ENCODE measurements around the gene MXI1.
A peak's percentile ranks its signal among the peaks of the same experiment; 100 is the strongest.
"Not testable (repeated sequence)": the region's sequence is repeated elsewhere in the genome, so short reads cannot be mapped to it uniquely, and the experiment has no call there.

Gene MXI1

DNA sequence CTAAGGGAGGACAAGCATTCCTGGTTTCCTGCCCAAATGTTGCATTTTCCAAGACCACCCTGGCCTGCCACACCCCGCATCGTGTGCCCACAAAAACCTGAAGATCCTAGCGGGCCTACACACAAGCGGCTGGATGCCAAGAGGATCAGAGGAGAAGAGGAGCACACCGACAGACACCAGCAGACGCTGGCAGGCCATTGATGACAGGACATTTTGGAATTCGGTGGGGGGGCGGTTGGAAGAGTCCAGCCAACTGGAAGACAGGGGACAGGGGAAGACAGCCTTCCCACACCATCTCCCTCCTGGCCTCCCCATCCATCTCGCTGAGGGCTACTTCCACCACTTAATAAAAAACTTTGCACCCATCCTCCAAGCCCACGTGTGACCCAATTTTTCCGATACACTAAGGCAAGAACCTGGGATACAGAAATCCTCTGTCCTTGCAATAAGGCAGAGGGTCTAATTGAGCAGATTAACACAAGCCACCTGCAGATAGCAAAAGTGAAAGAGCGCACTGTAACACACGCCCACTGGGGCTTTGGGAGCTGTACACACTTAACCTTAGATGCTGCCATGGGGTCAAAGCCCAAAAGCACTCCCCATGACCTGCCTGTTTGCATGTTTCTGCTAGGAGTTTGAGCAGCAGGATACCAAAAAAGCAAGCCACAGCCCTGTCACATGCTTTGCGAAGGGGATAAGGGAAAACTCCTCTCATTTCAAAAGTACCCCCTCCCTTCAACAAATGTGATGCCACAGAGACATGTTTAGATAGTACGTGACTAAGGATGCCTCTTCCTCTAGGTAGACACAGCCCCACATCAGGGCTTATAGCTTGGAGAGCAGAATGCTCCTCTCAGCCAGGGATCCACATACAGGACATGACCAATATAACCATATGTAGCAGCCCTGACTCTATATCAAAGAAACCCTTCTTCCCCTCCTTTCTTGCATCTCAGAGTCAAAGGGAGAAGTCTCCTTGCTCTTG is 110.8 kb downstream of the MXI1 start:
- DNase-seq (ENCODE audit: low read depth, low spot score) = no peak

DNA sequence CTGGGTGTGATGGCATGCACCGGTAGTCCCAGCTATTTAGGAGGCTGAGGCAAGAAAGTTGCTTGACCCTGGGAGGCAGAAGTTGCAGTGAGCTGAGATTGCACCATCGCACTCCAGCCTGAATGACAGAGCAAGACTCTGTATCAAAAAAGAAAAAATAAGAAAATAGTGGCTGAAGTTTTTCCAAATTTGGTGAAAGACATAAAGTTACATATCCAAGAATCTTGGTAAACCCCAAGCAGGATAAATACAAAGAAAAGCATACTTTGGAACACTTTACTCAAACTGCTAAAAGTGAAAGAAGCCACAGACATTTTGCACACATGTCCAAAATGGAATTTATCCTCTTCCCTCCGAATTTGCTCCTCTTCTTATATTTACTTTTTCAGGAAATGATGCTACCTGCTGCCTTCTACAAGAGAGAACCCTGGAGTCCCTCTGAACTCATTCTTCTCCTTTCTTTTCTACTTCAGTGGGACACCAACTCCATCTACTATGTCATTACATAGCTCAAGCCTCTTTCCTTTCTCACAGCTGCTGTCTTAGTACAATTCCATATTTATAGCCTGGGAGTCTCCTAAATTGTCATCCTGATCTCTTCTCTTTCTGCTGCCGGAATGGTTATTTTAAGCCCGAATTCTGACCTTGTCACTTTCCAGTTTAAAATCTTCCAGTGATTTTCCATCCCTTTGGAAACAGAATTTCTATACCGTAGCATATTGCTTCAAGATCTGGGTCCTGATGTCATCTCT is 114.6 kb downstream of the MXI1 start:
- no peak for DNase-seq (ENCODE audit: low read depth, low spot score)

- DNase-seq (ENCODE audit: low read depth, low spot score) = no peak
Measured at GRCh38 chr10:110323503-110323902, 116.1 kb downstream of the MXI1 start.

GRCh38 chr10:110324201-110324804 is 116.9 kb downstream of the MXI1 start:
- no peak for DNase-seq (ENCODE audit: low read depth, low spot score)

DNA sequence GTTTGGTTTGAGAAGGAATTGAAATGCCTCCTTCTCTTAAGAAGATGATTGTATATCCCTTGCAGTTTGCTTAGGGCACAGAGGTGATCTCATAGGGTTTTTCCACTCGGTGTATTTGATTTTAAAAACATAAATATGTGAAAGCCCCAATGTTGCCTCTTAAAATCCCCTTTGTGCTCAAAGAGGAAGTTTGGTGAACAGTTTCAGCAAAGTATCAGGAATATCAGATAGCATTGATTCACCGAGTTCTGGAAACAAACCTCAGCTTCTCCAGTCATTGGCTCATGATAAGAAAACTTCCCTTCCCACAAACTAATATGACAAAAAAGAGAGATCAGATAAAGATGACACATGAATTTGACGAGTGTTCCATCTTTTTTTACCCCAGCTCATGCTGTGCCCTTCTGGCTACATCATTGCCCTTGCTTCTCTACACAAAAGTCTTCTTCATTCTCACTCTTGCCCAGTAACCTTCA is 117.4 kb downstream of the MXI1 start:
- DNase-seq (ENCODE audit: low read depth, low spot score) = no peak

DNA sequence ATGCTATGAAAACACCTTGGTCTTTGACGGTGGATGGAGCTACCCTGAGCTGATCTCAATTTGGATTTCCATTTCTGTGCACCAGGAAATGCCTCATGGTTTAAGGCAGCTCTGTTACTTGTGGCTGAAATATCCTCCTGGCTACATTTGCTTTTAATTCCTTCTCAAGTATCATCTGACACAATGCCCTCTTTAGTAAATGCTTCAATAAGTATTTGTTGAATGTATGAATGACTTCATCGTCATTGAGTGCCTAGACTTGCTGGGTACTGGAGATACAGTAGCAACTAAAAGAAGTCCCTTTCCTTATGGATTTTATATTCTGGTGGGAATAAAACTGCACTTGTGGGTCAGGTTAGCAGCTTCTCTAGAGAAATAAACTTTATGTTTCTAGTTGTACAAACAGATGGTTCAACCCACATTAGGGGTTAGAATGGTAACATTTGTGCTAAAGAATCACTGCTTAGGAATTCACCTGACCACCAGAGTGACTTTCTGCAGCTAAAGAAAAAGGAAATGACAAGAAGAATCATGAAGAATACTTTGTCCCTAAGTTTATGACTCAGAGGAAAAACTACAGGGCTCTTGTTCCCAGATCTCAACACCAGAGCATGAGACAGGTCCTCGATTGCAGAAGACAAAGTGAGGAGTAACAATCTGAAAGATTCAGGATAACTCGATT is 119.1 kb downstream of the MXI1 start:
- DNase-seq (ENCODE audit: low read depth, low spot score) = no peak

DNA sequence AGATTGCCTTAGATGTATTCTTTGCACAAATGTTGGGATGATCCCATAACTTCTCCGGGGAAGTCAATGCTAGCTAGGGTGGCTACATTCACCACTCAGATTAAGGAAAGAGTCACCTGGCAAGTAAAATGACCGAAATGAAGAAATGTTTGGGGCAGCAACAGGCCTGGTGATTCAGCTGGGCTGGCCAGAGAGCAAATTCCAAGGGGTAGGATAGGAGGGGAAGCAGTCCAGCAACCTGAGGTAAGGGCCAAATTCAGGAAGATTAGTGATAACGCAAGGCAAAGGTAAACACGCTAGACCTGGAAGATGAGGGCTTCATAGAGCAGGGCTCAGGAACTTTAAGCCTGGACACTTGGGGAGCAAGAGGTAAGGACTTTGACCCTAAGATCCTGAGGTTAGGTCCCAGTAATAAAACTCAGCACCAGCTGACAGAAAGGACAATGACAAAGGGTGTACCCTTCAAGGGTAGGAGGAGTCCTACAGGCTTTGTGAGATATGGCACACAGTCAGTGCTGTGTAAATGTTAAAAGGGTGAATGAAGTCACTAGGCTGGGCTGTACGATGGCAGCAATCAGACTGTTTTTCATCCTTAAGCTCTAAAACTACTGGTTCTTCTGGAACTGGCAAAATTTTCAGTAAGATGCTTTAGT is 120.0 kb downstream of the MXI1 start:
- no peak for DNase-seq (ENCODE audit: low read depth, low spot score)

DNA sequence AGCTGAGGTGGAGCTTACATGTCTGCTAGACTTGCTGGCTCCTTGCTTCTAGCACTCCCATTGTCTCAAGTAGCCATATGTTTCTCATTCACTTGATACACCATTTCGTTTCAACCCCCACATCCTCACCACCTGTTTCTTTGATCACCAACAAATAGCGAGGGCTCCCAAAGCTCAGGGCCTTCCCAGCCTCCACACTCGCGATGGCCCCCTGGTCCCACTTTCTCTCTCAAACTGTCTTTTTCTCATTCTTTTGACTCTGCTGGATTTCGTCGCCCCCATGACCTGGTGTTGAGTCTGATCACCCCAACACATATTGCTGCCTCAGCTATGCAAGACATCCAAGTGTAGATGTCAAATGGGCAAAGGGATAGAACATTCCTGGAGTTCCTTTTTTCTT is 123.3 kb downstream of the MXI1 start:
- no peak for DNase-seq (ENCODE audit: low read depth, low spot score)

DNA sequence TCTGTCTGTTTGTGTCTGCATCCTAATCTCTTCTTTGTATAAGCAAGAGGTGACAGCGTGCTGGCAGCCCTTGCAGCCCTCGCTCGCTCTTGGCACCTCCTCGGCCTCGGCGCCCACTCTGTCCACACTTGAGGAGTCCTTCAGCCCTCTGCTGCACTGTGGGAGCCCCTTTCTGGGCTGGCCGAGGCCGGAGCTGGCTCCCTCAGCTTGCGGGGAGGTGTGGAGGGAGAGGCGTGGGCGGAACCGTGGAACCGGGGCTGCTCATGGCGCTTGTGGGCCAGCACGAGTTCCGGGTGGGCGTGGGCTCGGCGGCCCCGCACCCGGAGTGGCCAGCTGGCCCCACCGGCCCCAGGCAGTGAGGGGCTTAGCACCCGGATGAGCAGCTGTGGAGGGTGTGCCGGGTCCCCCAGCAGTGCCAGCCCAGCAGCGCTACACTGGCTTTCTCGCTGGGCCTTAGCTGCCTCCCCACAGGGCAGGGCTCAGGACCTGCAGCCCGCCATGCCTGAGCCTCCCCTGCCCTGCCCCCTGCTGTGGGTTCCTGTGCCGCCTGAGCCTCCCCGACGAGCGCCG is 123.9 kb downstream of the MXI1 start:
- not testable (repeated sequence) for DNase-seq (ENCODE audit: low read depth, low spot score)

- DNase-seq (ENCODE audit: low read depth, low spot score) = no peak
Measured at GRCh38 chr10:110334061-110334656, 126.8 kb downstream of the MXI1 start.

- DNase-seq (ENCODE audit: low read depth, low spot score) = no peak
Measured at GRCh38 chr10:110335314-110336064, 128.1 kb downstream of the MXI1 start.

GRCh38 chr10:110336111-110336721 is 128.8 kb downstream of the MXI1 start:
- peak; percentile 93 for DNase-seq (ENCODE audit: low read depth, low spot score)

Data from brain pericyte (primary cell).